SK-N-SH treated with all-trans-retinoic acid at 6 μM for 48 hours (cell line): ENCODE data around the gene KNDC1.

Source experiments
- ATAC-seq: fragments of 200-7000 bp; cut with Tn5 transposase; 3 replicates; pipeline ENCODE4 v1.9.1; 2020; ENCODE audit warnings: mild to moderate bottlenecking, moderate library complexity
- ARNTL ChIP-seq: fragments of 450-650 bp; formaldehyde crosslinking; IDR thresholded peaks from 2 replicates; pipeline ENCODE4 v1.5.0; 2020; ENCODE audit warnings: low read depth, mild to moderate bottlenecking, moderate library complexity, borderline replicate concordance
- BACH2 ChIP-seq: fragments of 250-450 bp; sonication (Bioruptor Pico); IDR thresholded peaks from 2 replicates; pipeline ENCODE4 v1.9.0; 2021; ENCODE audit warnings: mild to moderate bottlenecking, borderline replicate concordance
- CSDC2 ChIP-seq: fragments of 250-450 bp; sonication (Bioruptor Pico); IDR thresholded peaks from 2 replicates; pipeline ENCODE4 v1.5.0; 2020; ENCODE audit warnings: mild to moderate bottlenecking, moderate library complexity
- ESRRG ChIP-seq: fragments of 250-450 bp; sonication (Bioruptor Pico); IDR thresholded peaks from 2 replicates; pipeline ENCODE4 v1.6.1; 2021; ENCODE audit warnings: mild to moderate bottlenecking
- GLIS3 ChIP-seq: fragments of 250-450 bp; sonication (Bioruptor Pico); IDR thresholded peaks from 2 replicates; pipeline ENCODE4 v1.5.0; 2020; ENCODE audit warnings: mild to moderate bottlenecking, moderate library complexity
- ISL1 ChIP-seq: fragments of 250-450 bp; sonication (Bioruptor Pico); IDR thresholded peaks from 2 replicates; pipeline ENCODE4 v2.1.2; 2022; ENCODE audit warnings: mild to moderate bottlenecking, moderate library complexity
- OSR1 ChIP-seq: fragments of 250-450 bp; sonication (Bioruptor Pico); IDR thresholded peaks from 2 replicates; pipeline ENCODE4 v1.8.0; 2022; ENCODE audit warnings: moderate library complexity, mild to moderate bottlenecking, inconsistent platforms
- RARB ChIP-seq: fragments of 250-450 bp; sonication (Bioruptor Pico); IDR thresholded peaks from 2 replicates; pipeline ENCODE4 v1.8.0; 2021; ENCODE audit warnings: mild to moderate bottlenecking, moderate library complexity
- SNAI2 ChIP-seq: fragments of 250-450 bp; sonication (Bioruptor Pico); IDR thresholded peaks from 2 replicates; pipeline ENCODE4 v1.5.0; 2020; ENCODE audit warnings: mild to moderate bottlenecking, moderate library complexity
- TCF4 ChIP-seq: fragments of 250-450 bp; sonication (Bioruptor Pico); IDR thresholded peaks from 2 replicates; pipeline ENCODE4 v1.8.0; 2021; ENCODE audit warnings: mild to moderate bottlenecking, moderate library complexity, borderline replicate concordance
- TOX ChIP-seq: fragments of 250-450 bp; sonication (Bioruptor Pico); IDR thresholded peaks from 2 replicates; pipeline ENCODE4 v1.8.0; 2021; ENCODE audit warnings: mild to moderate bottlenecking, moderate library complexity, borderline replicate concordance
- ZC3H10 ChIP-seq: fragments of 250-450 bp; sonication (Bioruptor Pico); IDR thresholded peaks from 2 replicates; pipeline ENCODE4 v1.5.1; 2021; ENCODE audit warnings: mild to moderate bottlenecking, moderate library complexity
- ZFP3 ChIP-seq: fragments of 250-450 bp; sonication (Bioruptor Pico); IDR thresholded peaks from 2 replicates; pipeline ENCODE4 v1.5.0; 2020; ENCODE audit warnings: mild to moderate bottlenecking, moderate library complexity
- ZFP30 ChIP-seq: fragments of 450-650 bp; formaldehyde crosslinking; IDR thresholded peaks from 2 replicates; pipeline ENCODE4 v1.5.0; 2022; ENCODE audit warnings: mild to moderate bottlenecking, moderate library complexity
- ZNF565 ChIP-seq: fragments of 450-650 bp; formaldehyde crosslinking; conservative IDR thresholded peaks from 2 replicates; pipeline ENCODE4 v1.5.0; 2020; ENCODE audit warnings: low read depth, mild to moderate bottlenecking, moderate library complexity
- ZNF8 ChIP-seq: fragments of 450-650 bp; formaldehyde crosslinking; IDR thresholded peaks from 2 replicates; pipeline ENCODE4 v1.5.0; 2020; ENCODE audit warnings: mild to moderate bottlenecking, moderate library complexity
- TF ChIP-seq, protein P1 (sequence below): fragments of 250-450 bp; sonication (Bioruptor Pico); IDR thresholded peaks from 2 replicates; pipeline ENCODE4 v1.8.0; 2020; ENCODE audit warnings: mild to moderate bottlenecking, moderate library complexity, borderline replicate concordance
- TF ChIP-seq, protein P2 (sequence below): fragments of 250-450 bp; sonication (Bioruptor Pico); IDR thresholded peaks from 2 replicates; pipeline ENCODE4 v1.5.1; 2021; ENCODE audit warnings: mild to moderate bottlenecking, moderate library complexity
- TF ChIP-seq, protein P3 (sequence below): fragments of 250-450 bp; sonication (Bioruptor Pico); IDR thresholded peaks from 2 replicates; pipeline ENCODE4 v1.5.0; 2020; ENCODE audit warnings: mild to moderate bottlenecking, moderate library complexity

Gene KNDC1

DNA sequence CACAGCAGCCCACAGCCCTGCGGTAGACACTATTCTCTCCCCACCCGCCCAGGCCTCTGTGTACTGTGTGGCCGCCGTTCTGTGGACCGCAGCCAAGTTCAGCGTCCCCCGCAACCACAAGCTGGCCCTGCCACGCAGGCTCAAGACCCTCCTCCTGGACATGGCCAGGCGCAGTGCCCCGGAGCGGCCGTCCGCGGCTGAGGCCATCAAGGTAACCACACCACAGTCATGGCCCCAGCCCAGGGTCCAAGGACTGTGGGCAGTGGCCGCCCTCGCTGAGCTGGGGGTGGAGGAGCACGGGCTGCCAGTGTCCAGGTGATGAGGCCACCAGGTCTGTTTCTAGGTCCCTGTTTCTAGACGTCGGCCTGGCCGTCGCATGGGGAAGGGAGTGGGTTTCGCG is 35.6 kb downstream of the KNDC1 start (continued):
- no peak for TF ChIP-seq ZC3H10 (CRISPR knock-in tag)
- no peak for TF ChIP-seq ISL1 (CRISPR knock-in tag)
- TF ChIP-seq GLIS3, result no peak
- no peak for TF ChIP-seq RARB (CRISPR knock-in tag)
- TF ChIP-seq CSDC2 (CRISPR knock-in tag), result no peak
- no peak for TF ChIP-seq SNAI2 (CRISPR knock-in tag)
- TF ChIP-seq ZFP30, result no peak
- TF ChIP-seq, protein P1, sequence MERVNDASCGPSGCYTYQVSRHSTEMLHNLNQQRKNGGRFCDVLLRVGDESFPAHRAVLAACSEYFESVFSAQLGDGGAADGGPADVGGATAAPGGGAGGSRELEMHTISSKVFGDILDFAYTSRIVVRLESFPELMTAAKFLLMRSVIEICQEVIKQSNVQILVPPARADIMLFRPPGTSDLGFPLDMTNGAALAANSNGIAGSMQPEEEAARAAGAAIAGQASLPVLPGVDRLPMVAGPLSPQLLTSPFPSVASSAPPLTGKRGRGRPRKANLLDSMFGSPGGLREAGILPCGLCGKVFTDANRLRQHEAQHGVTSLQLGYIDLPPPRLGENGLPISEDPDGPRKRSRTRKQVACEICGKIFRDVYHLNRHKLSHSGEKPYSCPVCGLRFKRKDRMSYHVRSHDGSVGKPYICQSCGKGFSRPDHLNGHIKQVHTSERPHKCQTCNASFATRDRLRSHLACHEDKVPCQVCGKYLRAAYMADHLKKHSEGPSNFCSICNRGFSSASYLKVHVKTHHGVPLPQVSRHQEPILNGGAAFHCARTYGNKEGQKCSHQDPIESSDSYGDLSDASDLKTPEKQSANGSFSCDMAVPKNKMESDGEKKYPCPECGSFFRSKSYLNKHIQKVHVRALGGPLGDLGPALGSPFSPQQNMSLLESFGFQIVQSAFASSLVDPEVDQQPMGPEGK (CRISPR knock-in tag), result no peak
- TF ChIP-seq ZFP3 (CRISPR knock-in tag), result no peak
- no peak for TF ChIP-seq OSR1
- no peak for TF ChIP-seq ZNF565 (CRISPR knock-in tag)

DNA sequence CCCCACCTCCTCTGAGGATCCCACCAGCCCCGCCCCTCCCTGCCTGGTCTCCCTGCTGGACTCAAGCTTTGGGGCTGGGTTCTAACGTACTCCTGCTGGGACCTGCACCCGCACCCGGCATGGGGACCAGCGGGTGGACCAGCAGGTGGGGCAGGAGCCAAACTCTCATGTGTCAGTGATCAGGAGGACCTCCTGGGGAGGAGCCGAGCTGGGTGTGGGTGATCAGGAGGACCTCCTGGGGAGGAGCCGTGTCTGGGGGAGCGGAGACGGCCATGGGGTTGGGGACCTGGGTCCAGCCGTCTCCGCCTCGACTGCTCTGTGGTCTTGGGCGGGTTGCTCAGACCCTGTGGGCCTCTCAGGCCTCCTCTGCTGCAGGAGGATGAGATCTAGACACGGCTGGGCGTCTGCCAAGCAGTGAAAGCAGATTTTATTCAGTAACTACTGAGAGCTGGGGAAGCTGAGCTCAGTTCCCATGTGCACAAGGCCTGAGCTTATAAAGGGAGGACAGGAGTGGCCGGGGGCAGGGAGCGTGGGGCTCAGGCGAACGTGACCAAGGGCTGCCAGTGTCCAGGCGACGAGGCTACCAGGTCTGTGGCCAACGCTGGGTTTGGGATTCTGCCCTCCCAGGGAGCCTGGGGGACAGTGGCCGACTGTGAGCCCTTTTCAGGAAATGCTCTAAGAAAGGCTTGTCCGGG is 36.3 kb downstream of the KNDC1 start:
- ATAC-seq, result no peak
- TF ChIP-seq OSR1, result no peak

DNA sequence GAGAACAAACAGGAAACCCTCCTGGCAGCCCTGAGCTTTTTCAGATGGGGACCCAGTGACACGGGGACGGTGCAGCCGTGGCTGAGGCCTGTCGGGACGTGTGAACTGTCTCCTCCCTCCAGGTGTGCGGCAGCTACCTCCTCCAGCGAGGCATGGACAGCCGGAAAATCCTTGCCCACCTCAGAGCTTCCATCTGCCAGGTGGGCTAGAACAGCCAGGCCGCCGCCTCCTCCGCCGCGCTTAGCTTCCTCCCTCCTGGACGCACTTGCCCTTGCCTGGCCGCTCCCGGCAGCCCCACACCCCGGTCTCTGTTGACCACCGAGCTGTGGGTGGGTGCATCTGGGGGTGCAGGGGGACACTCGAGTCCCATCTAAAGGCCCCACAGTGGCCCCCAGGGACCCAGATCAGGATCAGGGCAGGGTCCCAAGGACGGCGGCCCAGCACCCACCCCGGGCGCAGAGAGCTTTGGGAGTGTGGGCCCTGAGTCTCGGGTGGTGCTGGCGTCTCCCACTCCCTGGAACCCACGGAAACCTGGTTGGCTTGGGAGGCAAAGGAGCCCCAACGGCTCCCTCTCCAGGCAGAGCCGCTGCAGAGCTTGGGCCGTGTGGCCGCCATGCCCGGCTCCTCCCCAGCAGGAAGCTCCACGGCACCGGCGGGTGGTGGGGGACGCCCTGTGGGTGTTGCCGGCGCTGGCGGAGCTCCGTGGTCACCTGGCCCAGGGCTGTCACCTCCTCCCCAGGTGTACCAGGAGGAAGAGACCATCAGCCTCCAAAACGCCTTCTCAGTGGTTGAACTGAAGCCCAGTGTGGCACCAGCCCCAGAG is 37.1 kb downstream of the KNDC1 start:
- no peak for ATAC-seq
- no peak for TF ChIP-seq ZFP3 (CRISPR knock-in tag)
- no peak for TF ChIP-seq ESRRG (CRISPR knock-in tag)
- no peak for TF ChIP-seq ISL1 (CRISPR knock-in tag)
- TF ChIP-seq SNAI2 (CRISPR knock-in tag), result no peak
- no peak for TF ChIP-seq TOX (CRISPR knock-in tag)
- TF ChIP-seq GLIS3, result no peak
- no peak for TF ChIP-seq TCF4 (CRISPR knock-in tag)
- TF ChIP-seq, protein P2, sequence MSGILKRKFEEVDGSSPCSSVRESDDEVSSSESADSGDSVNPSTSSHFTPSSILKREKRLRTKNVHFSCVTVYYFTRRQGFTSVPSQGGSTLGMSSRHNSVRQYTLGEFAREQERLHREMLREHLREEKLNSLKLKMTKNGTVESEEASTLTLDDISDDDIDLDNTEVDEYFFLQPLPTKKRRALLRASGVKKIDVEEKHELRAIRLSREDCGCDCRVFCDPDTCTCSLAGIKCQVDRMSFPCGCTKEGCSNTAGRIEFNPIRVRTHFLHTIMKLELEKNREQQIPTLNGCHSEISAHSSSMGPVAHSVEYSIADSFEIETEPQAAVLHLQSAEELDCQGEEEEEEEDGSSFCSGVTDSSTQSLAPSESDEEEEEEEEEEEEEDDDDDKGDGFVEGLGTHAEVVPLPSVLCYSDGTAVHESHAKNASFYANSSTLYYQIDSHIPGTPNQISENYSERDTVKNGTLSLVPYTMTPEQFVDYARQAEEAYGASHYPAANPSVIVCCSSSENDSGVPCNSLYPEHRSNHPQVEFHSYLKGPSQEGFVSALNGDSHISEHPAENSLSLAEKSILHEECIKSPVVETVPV (CRISPR knock-in tag), result no peak
- no peak for TF ChIP-seq ZNF8 (CRISPR knock-in tag)
- TF ChIP-seq, protein P3, sequence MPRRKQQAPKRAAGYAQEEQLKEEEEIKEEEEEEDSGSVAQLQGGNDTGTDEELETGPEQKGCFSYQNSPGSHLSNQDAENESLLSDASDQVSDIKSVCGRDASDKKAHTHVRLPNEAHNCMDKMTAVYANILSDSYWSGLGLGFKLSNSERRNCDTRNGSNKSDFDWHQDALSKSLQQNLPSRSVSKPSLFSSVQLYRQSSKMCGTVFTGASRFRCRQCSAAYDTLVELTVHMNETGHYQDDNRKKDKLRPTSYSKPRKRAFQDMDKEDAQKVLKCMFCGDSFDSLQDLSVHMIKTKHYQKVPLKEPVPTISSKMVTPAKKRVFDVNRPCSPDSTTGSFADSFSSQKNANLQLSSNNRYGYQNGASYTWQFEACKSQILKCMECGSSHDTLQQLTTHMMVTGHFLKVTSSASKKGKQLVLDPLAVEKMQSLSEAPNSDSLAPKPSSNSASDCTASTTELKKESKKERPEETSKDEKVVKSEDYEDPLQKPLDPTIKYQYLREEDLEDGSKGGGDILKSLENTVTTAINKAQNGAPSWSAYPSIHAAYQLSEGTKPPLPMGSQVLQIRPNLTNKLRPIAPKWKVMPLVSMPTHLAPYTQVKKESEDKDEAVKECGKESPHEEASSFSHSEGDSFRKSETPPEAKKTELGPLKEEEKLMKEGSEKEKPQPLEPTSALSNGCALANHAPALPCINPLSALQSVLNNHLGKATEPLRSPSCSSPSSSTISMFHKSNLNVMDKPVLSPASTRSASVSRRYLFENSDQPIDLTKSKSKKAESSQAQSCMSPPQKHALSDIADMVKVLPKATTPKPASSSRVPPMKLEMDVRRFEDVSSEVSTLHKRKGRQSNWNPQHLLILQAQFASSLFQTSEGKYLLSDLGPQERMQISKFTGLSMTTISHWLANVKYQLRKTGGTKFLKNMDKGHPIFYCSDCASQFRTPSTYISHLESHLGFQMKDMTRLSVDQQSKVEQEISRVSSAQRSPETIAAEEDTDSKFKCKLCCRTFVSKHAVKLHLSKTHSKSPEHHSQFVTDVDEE (CRISPR knock-in tag), result no peak
- TF ChIP-seq BACH2, result no peak
- no peak for TF ChIP-seq ZNF565 (CRISPR knock-in tag)
- no peak for TF ChIP-seq ZFP30

DNA sequence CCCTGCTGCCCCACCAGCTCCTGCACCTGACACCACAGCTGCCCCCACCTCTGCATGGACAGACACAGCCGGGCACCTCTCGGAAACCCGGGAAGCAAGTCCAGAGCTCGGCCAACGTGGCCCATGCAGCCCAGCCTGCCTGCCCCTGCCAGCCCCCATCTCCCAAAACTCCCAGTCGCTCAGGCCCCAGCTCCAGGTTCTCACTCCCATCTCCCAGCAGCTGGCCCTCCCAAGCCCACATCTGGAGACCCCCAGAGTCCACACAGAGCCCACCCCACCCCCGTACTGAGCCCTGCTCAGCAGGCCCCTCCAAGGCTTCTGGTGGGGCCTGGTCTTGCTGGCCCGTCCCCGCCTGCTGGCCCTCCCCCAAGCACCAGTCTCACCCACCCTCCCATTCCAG is 37.8 kb downstream of the KNDC1 start:
- TF ChIP-seq TCF4 (CRISPR knock-in tag), result no peak
- TF ChIP-seq CSDC2 (CRISPR knock-in tag), result no peak
- no peak for TF ChIP-seq ZNF565 (CRISPR knock-in tag)
- TF ChIP-seq, protein P2 (CRISPR knock-in tag), result no peak
- no peak for TF ChIP-seq GLIS3
- no peak for TF ChIP-seq ARNTL
- TF ChIP-seq ZFP3 (CRISPR knock-in tag), result no peak
- no peak for TF ChIP-seq ZNF8 (CRISPR knock-in tag)
- TF ChIP-seq, protein P3 (CRISPR knock-in tag), result no peak
- no peak for TF ChIP-seq OSR1
- TF ChIP-seq BACH2, result no peak
- no peak for TF ChIP-seq ESRRG (CRISPR knock-in tag)
- no peak for ATAC-seq
